ENCODE data around the gene FGD6. TPM values are rescaled to one million over a fixed set of nuclear protein-coding genes. Genes with fewer than 3 reads are reported as not detected.

FGD6 gene
- total RNA-seq, 1 experiment from 2014 or later = 28.3 TPM

DNA sequence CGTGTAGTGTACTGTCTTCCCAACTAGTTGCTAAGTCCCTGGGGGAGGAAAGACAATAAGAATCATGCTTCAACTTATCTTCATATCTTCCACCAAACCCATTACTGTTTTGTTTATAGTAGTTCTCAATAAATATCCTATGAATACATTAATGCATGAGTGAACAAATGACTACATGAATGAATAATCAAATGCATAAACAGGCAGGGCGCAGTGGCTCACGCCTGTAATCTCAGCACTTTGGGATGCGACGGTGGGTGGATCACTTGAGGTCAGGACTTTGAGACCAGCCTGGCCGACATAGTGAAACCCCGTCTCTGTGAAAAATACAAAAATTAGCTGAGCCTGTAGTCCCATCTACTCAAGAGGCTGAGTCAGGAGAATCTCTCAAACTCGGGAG lies 111.7 kb downstream of the FGD6 start:
- DNase-seq (ENCODE audit: low read depth, low spot score) (no peak), ATAC-seq (no peak)
- in situ Hi-C loops (cut with HindIII; ENCODE audit: low pct_unique_long_range_greater_than_20kb, low sequenced_read_pairs) = no loop called here
- H3K4me3 ChIP-seq (ENCODE audit: low read depth in 2 of 2, low read length in 2 of 2) = no peak overlapping the region
- ChIA-PET CTCF (no interaction called here), POLR2A (no interaction called here)
- H3K27me3 ChIP-seq (ENCODE audit: control insufficient read depth, insufficient read depth, low read length) = no peaks in the 10 kb centered on the region
- peaks cover 12% of the 10 kb centered on the region; the same call in 1 of the 2 replicates for H3K36me3 ChIP-seq (ENCODE audit: control insufficient read depth, insufficient read depth, low read length)
- peaks cover 8% of the 10 kb centered on the region for H3K4me1 ChIP-seq (ENCODE audit: control insufficient read depth, insufficient read depth, low read length)
- H3K9me3 ChIP-seq (ENCODE audit: control insufficient read depth, insufficient read depth, low read depth, low read length) = no peaks in the 10 kb centered on the region
- no peak for TF ChIP-seq POLR2AphosphoS5 (IDR thresholded peaks at IDR 0.05; ENCODE audit: low read depth, low read length)
- BruUV-seq (replicated peaks) = no TSS peak
- intact Hi-C loops (cut with micrococcal nuclease; ENCODE audit: unreplicated experiment) = no loop called here
- H3K27ac ChIP-seq (ENCODE audit: low read length) = no peak overlapping the region

DNA sequence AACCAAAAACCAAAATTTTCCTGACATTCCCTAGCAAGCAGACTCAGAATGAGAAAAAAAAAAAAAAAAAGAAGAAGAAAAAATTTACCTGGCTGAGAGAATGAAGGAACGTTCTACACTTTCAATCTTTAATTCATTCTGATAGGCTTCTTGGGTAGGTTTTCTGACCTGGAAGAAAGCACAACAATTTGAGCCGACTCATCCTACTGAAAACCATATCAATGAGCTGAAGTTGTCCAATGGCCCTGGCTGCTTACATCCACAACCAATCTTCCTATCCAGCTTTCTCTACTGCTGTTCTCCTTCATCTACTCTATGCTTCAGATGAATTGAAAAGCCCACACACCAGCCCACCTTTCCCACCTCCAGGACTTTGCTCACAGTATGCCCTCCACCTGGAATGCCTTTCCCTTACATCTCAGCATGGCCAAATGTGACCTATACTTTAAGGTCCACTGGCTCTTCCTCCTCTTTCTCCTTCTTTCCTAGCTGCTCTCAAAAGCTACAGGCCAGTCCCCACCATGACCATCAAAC lies 112.3 kb downstream of the FGD6 start:
- BruUV-seq (replicated peaks) = no TSS peak
- 0 out of 2 replicates have a peak overlapping the region, but pooled peaks have one; percentile 34 for H3K27ac ChIP-seq (ENCODE audit: low read length)
- no peaks in the 10 kb centered on the region for H3K27me3 ChIP-seq (ENCODE audit: control insufficient read depth, insufficient read depth, low read length)
- ATAC-seq (no peak), DNase-seq (ENCODE audit: low read depth, low spot score) (no peak)
- intact Hi-C loops (cut with micrococcal nuclease; ENCODE audit: unreplicated experiment) = no loop called here
- H3K4me3 ChIP-seq (ENCODE audit: low read depth in 2 of 2, low read length in 2 of 2) = no peak overlapping the region
- in situ Hi-C loops (cut with HindIII; ENCODE audit: low pct_unique_long_range_greater_than_20kb, low sequenced_read_pairs) = no loop called here
- ChIA-PET CTCF (no interaction called here), POLR2A (no interaction called here)
- peaks cover 12% of the 10 kb centered on the region; the same call in 1 of the 2 replicates for H3K36me3 ChIP-seq (ENCODE audit: control insufficient read depth, insufficient read depth, low read length)
- H3K9me3 ChIP-seq (ENCODE audit: control insufficient read depth, insufficient read depth, low read depth, low read length) = no peaks in the 10 kb centered on the region
- no peak for TF ChIP-seq TCF7L2 (IDR thresholded peaks at IDR 0.05; ENCODE audit: low read depth, low read length)
- no peak for TF ChIP-seq SIN3A (IDR thresholded peaks at IDR 0.05; ENCODE audit: borderline replicate concordance, insufficient read depth, low read depth, low read length)
- TF ChIP-seq POLR2AphosphoS5 (IDR thresholded peaks at IDR 0.05; ENCODE audit: low read depth, low read length) = no peak
- TF ChIP-seq, protein P1, sequence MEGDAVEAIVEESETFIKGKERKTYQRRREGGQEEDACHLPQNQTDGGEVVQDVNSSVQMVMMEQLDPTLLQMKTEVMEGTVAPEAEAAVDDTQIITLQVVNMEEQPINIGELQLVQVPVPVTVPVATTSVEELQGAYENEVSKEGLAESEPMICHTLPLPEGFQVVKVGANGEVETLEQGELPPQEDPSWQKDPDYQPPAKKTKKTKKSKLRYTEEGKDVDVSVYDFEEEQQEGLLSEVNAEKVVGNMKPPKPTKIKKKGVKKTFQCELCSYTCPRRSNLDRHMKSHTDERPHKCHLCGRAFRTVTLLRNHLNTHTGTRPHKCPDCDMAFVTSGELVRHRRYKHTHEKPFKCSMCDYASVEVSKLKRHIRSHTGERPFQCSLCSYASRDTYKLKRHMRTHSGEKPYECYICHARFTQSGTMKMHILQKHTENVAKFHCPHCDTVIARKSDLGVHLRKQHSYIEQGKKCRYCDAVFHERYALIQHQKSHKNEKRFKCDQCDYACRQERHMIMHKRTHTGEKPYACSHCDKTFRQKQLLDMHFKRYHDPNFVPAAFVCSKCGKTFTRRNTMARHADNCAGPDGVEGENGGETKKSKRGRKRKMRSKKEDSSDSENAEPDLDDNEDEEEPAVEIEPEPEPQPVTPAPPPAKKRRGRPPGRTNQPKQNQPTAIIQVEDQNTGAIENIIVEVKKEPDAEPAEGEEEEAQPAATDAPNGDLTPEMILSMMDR (IDR thresholded peaks at IDR 0.05) = no peak
- TF ChIP-seq, protein P2, sequence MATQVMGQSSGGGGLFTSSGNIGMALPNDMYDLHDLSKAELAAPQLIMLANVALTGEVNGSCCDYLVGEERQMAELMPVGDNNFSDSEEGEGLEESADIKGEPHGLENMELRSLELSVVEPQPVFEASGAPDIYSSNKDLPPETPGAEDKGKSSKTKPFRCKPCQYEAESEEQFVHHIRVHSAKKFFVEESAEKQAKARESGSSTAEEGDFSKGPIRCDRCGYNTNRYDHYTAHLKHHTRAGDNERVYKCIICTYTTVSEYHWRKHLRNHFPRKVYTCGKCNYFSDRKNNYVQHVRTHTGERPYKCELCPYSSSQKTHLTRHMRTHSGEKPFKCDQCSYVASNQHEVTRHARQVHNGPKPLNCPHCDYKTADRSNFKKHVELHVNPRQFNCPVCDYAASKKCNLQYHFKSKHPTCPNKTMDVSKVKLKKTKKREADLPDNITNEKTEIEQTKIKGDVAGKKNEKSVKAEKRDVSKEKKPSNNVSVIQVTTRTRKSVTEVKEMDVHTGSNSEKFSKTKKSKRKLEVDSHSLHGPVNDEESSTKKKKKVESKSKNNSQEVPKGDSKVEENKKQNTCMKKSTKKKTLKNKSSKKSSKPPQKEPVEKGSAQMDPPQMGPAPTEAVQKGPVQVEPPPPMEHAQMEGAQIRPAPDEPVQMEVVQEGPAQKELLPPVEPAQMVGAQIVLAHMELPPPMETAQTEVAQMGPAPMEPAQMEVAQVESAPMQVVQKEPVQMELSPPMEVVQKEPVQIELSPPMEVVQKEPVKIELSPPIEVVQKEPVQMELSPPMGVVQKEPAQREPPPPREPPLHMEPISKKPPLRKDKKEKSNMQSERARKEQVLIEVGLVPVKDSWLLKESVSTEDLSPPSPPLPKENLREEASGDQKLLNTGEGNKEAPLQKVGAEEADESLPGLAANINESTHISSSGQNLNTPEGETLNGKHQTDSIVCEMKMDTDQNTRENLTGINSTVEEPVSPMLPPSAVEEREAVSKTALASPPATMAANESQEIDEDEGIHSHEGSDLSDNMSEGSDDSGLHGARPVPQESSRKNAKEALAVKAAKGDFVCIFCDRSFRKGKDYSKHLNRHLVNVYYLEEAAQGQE (IDR thresholded peaks at IDR 0.05; ENCODE audit: insufficient read depth in 1 of 2, low read depth in 2 of 2, low read length in 1 of 2) = no peak
- H3K4me1 ChIP-seq (ENCODE audit: control insufficient read depth, insufficient read depth, low read length) = peaks cover 10% of the 10 kb centered on the region

DNA sequence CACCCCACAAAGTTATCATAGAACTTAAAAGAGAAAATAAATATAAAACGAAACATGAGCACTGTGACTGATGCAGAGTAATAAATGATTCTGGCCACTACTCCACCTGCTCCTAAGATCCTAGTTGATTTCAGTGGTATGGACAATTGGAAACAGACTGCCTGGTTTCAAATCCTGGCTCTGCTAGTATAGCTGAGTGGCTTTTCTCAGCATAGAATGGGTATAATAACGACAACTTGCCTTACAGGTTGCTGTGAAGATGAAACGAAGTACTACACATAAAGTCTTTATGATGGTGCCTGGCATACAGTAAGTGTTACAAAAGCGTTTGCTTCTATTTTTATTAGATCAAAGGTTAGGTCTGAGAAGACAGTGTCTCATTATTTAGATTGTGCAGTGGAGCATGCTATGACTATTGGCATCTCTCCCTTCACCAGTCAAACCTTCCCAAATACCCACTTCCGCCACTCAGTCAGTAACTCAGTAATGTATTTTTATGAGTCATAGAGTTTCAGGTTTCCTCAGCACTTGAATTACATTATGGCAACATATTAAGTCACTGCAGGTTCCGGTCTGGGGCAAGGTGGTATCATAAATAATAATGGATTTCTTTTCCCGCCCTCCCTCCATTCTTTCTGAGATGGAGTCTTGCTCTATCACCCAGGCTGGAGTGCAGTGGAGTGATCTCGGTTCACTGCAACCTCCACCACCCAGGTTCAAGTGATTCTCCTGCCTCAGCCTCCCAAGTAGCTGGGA lies 114.2 kb downstream of the FGD6 start:
- POLR2A ChIA-PET = no interaction called here
- H3K4me3 ChIP-seq (ENCODE audit: low read depth in 2 of 2, low read length in 2 of 2) = no peak overlapping the region
- TF ChIP-seq SIN3A (IDR thresholded peaks at IDR 0.05; ENCODE audit: borderline replicate concordance, insufficient read depth, low read depth, low read length) (no peak), POLR2AphosphoS5 (IDR thresholded peaks at IDR 0.05; ENCODE audit: low read depth, low read length) (peak; percentile 51; the same call in 1 of the 2 replicates), TCF7L2 (IDR thresholded peaks at IDR 0.05; ENCODE audit: low read depth, low read length) (peak; percentile 92)
- TF ChIP-seq, protein P1 (IDR thresholded peaks at IDR 0.05) = no peak
- TF ChIP-seq, protein P2 (IDR thresholded peaks at IDR 0.05; ENCODE audit: insufficient read depth in 1 of 2, low read depth in 2 of 2, low read length in 1 of 2) = no peak

More for the DNA sequence above, 114.2 kb downstream of the FGD6 start:
- no peaks in the 10 kb centered on the region for H3K9me3 ChIP-seq (ENCODE audit: control insufficient read depth, insufficient read depth, low read depth, low read length)
- H3K36me3 ChIP-seq (ENCODE audit: control insufficient read depth, insufficient read depth, low read length) = 0 out of 2 replicates have a peak, but pooled peaks cover 7% of the 10 kb centered on the region
- ATAC-seq = peak; percentile 94
- peak overlapping the region; percentile 68 for H3K27ac ChIP-seq (ENCODE audit: low read length)
- in situ Hi-C loops (cut with HindIII; ENCODE audit: low pct_unique_long_range_greater_than_20kb, low sequenced_read_pairs) (no loop called here), intact Hi-C loops (cut with micrococcal nuclease; ENCODE audit: unreplicated experiment) (no loop called here)
- no peaks in the 10 kb centered on the region for H3K27me3 ChIP-seq (ENCODE audit: control insufficient read depth, insufficient read depth, low read length)
- peak; percentile 90 for DNase-seq (ENCODE audit: low read depth, low spot score)
- TSS peak; percentile 34 for BruUV-seq (replicated peaks)
- CTCF ChIA-PET = no interaction called here
- H3K4me1 ChIP-seq (ENCODE audit: control insufficient read depth, insufficient read depth, low read length) = peaks cover 15% of the 10 kb centered on the region

All from Panc1 (cell line).